Daoy (cell line): ENCODE data around the gene TSEN15. TPM values are rescaled to one million over a fixed set of nuclear protein-coding genes. Genes with fewer than 3 reads are reported as not detected.

ENCODE experiments used
- DNase-seq: peaks from one replicate; pipeline ENCODE4 v3.0.0-alpha.2; 2015; ENCODE audit warnings: low read depth
- total RNA-seq: library from RNA; depleted of rRNA; stranded (reverse); fragments of >200 nt; shearing (Covaris generic); gene quantifications from 2 replicates; pipeline ENCODE4 v1.2.3, GENCODE V29; 2014; rRNA removed

The TSEN15 gene
- total RNA-seq, result 62.2 and 88.7 TPM in 2 replicates

GRCh38 chr1:184051485-184052193 lies at the start of gene TSEN15:
Gene TSEN15, plus strand, starts transcription at chr1:184051730. Its CDS starts 26 bp downstream, at chr1:184051756.
- DNase-seq, result peak; percentile 89

GRCh38 chr1:184002071-184002470 lies 49.5 kb upstream of the TSEN15 start:
- DNase-seq, result peak; percentile 82

DNA sequence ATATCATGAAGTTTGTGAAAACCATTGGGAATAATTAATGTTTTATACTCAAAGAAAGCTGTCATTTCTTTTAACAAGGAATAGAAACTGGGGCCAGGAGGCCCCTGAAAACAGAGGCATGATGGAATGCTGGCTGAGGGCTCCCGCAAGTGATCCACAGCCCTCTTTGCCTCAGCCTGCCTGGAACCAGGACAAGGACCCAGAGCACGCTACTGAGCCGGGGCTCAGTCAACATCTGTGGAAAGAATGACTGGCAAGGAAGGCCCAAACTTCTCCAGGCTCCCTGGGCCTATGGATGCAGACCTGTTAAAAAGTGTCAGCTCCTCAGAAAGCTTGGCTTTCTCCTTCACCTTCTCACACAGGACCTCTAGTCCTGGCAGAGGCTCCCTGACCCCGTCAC lies 46.6 kb upstream of the TSEN15 start:
- no peak for DNase-seq

DNA sequence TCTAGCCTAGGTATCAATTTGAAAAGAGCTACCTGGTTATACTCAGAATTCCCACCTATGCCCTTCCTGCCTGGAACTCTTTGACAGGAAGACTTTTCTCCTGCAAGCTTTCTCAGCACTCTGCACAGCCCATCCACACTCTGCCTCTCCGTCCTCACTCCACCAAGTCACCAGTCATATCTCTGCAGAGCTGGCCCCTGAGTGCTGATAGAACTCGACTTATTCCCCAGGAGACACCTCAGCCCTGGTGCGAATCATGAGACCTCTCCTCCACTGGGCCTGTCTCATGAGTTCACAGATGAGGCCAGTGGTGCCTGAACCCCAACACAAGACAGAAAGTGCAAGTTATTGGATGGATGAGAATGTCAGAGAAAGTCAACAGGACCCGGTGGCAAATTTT lies 46.0 kb upstream of the TSEN15 start:
- no peak for DNase-seq

DNA sequence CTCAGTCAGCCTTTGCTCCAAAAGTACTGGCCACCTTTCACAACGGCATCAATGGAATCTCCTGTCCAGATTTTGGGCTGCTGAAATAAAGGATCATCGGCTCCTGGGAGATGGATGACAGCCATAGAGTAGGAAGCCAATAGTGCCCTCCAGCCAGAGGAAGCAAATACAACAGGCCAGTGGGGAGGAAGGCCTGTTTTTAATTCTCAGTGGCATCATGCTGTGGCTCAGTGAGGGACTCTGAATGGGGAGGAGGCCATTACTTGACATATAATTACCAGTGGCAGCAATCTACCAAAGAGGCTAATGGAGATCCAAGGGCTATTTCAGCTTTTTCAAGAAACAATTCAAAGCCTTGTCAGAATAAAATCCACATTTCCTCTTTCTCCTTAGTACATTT lies 40.7 kb upstream of the TSEN15 start:
- no peak for DNase-seq

DNA sequence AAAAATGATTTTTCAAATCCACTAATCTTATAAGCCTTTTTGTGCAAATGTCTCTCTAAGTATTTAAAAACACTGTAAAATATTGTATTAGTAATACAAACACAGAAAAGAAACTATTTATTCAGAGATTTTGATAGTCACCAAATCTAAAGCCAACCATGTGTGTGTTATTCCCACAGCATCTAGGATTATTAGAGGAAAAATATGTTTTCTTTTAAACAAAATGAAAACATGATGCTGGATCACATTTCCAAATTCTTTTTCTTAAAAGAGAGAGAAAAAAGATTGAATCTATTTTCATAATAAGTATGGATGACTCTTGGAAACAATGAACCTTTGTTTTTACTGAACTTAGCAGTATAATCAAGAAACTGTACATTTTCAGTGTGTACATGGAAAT lies 39.3 kb upstream of the TSEN15 start:
- no peak for DNase-seq

DNA sequence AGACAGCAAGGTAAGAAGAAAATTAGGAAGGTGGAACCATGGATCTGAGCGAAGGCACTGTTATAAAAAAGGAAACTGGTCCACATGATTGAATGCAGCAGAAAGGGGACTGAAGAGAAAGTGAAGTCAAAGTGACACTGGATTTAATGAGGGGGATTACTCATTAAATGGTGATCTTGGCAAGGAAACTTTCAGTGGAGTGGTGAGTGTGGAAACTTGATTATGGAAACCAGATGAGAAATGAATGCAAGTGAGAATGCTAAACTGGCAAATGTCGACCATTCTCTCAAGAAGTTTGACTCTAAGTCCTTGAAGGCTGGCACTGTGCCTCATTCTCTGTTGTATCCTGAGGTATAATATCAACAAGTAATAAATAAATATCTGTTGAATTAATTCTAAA lies 37.3 kb upstream of the TSEN15 start:
- DNase-seq, result no peak

DNA sequence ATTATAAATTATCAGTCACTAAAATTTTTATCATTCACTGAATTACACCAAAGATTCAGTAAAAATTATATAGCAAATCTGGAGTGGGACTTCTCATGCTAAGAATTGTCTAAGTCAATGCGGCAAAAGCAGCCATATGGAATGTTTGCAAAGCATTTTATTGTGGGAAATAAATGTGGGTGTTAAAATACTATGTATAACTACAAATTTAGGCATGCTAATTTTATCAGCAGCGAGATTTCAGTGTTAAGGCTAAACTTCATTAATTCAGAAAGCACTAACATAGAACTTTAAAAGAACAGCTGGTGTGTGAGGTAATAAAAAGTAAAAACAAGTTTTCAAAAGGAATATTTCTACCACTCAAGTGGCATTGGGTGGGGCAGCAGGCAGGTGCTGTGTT lies 35.4 kb upstream of the TSEN15 start:
- DNase-seq, result no peak

DNA sequence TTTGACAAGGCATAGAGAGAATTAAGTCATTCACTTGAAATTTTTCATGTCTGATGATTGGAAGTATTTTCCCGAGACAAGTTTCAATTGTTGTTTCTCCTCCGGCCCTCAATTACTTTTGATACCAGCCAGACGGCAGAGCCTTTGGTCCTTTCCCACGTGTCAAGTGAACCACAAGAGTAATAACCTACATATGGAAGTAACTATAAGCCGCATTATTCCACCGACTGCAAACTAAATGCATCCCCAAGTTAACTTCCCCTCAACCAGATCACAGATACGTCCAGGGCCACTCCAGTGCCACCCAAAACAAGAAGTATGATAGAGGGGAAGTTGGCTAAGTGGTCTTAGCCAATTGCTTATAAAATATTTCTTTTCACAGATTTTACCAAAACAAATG lies 34.2 kb upstream of the TSEN15 start:
- DNase-seq, result no peak

- no peak for DNase-seq
These were observed 32.9 kb upstream of the TSEN15 start for GRCh38 chr1:184018622-184019021.

GRCh38 chr1:184019069-184019468 lies 32.5 kb upstream of the TSEN15 start:
- no peak for DNase-seq

DNA sequence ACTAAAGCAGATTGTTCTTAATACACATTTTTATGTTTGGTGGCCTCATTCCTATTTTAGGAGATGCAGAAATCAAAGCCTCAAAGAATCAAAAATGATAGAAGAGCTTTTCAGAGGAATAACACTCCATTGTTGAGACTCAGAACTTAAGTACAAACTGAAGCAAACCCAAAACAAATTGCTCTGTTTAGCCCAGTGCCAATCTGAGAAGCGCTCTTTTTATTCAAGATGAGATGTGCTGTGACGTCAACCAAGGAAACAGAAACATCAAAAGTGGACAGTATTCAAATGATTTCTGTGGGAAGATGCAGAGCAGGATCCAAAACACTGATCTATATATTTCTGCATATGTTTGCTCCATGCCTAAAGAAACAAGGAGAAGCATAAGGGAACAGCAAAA lies 32.0 kb upstream of the TSEN15 start:
- DNase-seq, result no peak

DNA sequence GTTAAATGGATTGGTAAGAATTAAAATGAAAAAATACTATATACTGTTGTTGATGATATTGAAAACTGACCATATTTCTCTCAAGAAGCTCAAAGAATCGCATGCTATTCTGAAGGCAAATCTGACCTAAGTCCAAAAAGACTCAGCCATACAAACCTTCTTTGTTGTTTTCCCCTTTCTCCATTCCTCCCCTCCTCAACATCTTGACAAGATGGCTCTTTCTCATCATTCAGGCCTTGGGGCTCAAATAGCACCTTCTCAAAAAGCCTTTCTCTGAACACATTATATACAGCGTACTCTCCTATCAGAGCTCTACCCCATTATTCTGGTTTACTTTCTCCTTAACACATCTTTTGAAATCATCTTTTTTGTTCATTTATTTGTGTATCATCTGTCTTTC lies 31.2 kb upstream of the TSEN15 start:
- no peak for DNase-seq

- no peak for DNase-seq
These were observed 30.7 kb upstream of the TSEN15 start for GRCh38 chr1:184020855-184021254.

DNA sequence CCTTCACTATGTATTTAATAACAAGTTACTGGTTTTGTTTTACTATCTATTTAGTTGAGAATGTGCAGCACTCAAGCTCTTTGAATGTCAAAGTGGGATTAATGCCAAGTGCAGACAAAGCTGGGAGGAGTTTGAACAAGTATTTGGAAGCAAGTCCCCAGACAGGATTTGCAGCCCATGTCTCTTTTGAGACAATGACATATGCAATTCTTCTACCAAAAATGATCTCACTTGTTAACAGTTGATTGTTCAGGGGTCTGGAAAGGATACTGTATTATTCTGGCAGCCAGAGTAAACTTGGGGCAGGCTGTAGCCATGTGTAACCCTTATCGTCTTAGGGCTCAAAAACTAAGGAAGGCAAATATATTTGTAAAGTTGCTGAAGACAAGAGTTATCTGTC lies 29.8 kb upstream of the TSEN15 start:
- no peak for DNase-seq

DNA sequence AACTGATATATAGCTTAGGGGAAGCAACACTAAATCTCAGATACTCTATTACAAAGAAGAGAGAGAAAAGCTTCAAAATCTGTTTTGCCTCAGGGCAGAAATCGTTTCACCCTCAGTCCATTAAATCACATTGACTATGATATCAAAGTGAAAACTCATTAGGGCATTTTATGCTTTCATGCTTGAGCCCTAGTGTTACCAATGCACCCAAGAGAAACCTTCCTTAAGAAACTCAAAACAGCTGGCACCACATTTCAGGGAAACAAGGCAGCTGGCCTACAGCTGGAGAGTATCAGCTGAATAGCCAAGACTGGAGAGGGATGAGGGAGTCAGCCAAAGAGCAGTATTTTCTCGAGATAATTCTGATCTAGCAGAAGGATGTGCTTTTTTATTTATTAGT lies 28.9 kb upstream of the TSEN15 start:
- DNase-seq, result no peak

DNA sequence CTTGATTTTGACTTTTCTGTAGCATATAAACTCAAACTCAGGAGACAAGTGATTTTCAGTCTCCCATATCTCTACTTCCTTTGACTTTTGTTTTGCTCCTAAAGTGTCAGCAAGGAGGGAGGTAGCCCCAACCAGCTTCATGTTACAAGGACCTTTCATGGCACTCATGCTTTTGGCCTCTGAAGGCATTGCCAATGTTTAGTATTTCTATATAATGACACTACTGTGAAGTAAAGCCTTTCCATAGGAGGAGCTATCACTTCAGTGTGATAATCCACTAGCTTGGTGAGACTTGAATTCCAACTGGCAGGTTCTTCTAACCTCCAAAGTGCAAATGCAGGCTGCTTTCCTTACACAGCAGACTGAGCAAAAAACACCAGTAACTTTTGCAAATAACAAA lies 28.4 kb upstream of the TSEN15 start:
- no peak for DNase-seq

- DNase-seq, result peak; percentile 43
These were observed 26.3 kb upstream of the TSEN15 start for GRCh38 chr1:184025242-184025675.

GRCh38 chr1:184027826-184028695 lies 23.5 kb upstream of the TSEN15 start:
- peak; percentile 4 for DNase-seq

DNA sequence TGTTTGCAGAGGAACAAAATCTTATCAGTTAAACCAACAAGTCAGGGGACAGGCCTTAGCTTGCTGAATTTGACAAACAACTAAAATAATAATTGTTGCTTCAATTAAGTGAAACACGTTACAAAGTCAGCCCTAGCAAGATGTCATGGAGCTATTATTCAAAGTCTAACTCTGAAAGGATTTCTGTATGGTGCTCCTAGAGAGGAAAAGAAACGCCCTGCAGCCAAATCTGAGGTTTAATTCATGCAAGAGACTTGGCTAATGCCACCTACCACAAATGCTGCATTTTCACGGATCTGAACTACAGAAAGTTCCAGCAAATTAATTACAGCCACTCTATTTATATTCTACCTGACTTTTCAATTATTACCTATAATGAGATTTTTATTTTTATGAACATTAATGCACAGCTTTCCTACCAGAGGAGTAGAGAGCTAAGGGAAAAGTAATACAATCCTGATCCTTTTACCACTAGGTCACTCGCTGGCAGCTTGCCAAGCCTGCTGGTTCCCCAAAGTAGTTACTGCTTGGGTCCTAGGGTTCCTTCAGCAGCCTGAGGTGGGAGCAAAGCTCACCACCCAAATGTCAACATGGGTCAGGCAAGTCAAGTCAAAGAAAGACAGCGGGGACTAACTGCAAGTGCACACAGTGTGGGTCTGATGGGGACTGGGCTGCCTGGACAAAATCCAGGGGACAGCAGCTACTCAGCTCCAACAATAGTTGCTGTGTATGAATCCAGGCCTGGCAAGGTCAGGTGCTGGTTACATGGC lies 22.5 kb upstream of the TSEN15 start:
- DNase-seq, result peak; percentile 12

- DNase-seq, result no peak
These were observed 21.0 kb upstream of the TSEN15 start for GRCh38 chr1:184030433-184031091.

DNA sequence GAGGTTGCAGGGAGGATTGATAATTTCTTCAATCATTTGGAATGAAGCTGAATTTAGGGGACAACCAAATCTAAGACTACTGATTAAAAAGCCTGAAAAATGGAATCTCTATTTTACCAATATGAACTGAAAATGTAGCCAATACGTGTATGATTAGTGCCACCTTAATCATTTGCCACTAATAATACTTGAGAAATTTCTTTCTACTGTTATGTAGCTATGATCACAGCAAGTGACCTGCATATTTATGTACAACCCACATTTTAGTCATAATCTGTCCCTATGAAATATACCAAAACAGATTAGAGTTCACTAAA lies 20.5 kb upstream of the TSEN15 start:
- DNase-seq, result no peak
